ENCODE data around the gene FSTL5.

DNA sequence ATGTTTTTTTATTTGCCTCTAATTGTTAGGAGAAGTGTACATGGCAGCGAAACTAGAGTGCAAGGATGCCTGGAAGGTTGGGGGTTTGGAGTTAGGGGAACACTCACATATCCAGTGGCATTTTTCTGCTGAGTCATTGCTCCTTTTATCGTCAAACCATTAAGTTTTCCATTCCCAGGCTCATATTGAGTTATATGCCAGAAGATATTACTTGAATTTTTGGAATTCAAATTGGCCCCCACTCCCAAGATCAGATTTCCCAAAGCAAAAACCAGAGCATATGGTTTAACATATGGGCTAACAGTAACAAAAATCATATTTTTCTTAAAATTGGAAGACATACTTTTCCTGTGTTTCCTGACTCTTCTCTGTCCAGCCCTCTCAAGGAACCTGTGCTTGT, 152.7 kb downstream of the FSTL5 start:
- TF ChIP-seq, protein P1, sequence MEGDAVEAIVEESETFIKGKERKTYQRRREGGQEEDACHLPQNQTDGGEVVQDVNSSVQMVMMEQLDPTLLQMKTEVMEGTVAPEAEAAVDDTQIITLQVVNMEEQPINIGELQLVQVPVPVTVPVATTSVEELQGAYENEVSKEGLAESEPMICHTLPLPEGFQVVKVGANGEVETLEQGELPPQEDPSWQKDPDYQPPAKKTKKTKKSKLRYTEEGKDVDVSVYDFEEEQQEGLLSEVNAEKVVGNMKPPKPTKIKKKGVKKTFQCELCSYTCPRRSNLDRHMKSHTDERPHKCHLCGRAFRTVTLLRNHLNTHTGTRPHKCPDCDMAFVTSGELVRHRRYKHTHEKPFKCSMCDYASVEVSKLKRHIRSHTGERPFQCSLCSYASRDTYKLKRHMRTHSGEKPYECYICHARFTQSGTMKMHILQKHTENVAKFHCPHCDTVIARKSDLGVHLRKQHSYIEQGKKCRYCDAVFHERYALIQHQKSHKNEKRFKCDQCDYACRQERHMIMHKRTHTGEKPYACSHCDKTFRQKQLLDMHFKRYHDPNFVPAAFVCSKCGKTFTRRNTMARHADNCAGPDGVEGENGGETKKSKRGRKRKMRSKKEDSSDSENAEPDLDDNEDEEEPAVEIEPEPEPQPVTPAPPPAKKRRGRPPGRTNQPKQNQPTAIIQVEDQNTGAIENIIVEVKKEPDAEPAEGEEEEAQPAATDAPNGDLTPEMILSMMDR (IDR thresholded peaks at IDR 0.05; ENCODE audit: low read depth, low read length, missing input control) = no peak
- TF ChIP-seq, protein P2, sequence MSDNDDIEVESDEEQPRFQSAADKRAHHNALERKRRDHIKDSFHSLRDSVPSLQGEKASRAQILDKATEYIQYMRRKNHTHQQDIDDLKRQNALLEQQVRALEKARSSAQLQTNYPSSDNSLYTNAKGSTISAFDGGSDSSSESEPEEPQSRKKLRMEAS (IDR thresholded peaks at IDR 0.05) = no peak
- TF ChIP-seq YY1 (IDR thresholded peaks at IDR 0.05) (no peak), REST (IDR thresholded peaks at IDR 0.05) (no peak), TAF1 (conservative IDR thresholded peaks at IDR 0.05) (no peak), FOXA1 (IDR thresholded peaks at IDR 0.05) (no peak), RAD21 (IDR thresholded peaks at IDR 0.05) (no peak), GABPA (IDR thresholded peaks at IDR 0.05 in 1 of 2, conservative IDR thresholded peaks at IDR 0.05 in 1 of 2) (no peak), HNF4A (conservative IDR thresholded peaks at IDR 0.05) (no peak), RXRA (IDR thresholded peaks at IDR 0.05) (no peak), NR2F2 (IDR thresholded peaks at IDR 0.05) (no peak), ZBTB33 (IDR thresholded peaks at IDR 0.05) (no peak), SP1 (IDR thresholded peaks at IDR 0.05) (no peak)
